HuH-7.5 (cell line): ENCODE results near the gene NTM.

Source experiments
- DNase-seq: peaks from one replicate; pipeline ENCODE4 v3.0.0; 2011; ENCODE audit warnings: low spot score

The NTM gene

DNA sequence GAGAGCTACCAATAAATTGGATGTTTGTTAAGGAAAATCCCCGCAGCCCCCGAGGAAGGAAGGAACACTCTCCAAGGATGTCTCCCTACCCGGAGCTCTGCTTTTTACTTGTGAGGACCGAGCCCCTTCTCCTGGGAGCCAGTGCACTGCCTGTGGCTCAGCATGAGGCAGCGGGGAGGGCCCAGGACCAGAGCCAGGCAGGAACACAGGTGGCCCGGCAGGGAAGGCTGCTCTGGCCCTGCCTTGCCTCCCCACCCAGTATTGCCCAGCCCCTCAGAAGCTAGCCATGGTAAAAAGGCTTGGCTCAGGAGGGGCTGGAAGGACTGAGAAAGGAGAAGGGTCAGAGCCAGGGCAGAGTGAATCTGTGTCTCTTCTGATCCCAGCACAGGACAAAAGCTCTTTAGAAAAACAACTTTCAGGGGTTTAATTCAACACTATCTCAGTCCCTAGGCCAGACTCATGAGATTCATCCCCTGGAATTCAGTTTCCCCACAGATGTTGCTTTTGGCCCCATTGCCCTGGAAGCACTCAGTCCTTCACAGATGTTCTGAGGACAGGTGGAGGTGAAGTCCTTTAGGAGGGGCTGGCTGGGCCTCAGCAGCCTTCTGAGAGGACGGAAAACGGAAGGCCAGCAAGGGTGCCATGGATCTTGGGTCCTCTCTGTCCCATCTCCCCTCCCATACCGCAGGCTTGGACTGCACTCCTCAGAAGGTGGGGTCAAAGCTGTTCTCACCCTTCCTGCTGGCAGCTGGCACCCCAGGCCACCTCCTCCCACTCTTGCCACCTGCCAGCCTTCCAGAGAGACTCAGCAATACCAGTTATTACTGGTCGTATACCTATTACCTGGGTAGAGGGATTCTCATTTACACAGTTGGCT is 318.9 kb downstream of the NTM start:
- DNase-seq = no peak

DNA sequence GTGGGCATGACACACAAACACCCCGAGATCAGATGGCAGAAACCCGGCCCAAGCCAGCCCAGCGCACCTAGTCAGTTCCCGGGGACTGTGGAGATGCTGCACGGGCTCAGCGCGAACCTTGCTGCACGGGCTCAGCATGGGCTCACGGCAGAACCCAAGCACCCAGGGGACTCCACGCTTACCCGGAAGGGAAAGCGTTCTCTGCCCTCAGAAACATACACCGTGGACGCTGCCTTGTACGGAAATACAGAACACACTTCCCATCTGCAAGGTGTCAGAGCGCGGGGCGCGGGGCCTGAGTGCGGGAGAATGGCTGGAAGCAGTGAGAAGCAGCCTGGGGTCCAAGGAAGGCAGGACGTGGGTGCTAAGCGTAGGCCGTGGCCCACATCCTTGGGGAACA is 319.9 kb downstream of the NTM start:
- DNase-seq = no peak

DNA sequence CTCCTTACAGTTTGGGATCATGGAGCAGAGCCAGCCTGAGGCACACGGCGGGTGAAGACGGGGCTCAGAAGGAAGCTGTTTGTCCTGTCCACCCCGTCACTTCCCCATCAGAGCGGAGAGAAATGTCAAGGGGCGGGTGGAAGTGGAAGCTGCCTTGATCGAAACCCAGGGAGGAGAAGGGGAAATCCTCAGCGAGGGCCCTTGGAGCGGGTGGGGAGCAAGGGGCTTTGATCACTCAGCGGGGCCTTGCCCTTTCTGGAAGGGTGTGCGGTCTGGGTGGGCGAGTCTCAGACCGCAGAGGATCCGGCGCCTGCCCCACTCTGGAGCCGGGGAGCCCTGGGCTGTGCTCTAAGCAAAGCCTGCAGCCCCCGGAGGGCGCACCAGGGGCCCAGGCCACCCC is 320.4 kb downstream of the NTM start:
- no peak for DNase-seq

DNA sequence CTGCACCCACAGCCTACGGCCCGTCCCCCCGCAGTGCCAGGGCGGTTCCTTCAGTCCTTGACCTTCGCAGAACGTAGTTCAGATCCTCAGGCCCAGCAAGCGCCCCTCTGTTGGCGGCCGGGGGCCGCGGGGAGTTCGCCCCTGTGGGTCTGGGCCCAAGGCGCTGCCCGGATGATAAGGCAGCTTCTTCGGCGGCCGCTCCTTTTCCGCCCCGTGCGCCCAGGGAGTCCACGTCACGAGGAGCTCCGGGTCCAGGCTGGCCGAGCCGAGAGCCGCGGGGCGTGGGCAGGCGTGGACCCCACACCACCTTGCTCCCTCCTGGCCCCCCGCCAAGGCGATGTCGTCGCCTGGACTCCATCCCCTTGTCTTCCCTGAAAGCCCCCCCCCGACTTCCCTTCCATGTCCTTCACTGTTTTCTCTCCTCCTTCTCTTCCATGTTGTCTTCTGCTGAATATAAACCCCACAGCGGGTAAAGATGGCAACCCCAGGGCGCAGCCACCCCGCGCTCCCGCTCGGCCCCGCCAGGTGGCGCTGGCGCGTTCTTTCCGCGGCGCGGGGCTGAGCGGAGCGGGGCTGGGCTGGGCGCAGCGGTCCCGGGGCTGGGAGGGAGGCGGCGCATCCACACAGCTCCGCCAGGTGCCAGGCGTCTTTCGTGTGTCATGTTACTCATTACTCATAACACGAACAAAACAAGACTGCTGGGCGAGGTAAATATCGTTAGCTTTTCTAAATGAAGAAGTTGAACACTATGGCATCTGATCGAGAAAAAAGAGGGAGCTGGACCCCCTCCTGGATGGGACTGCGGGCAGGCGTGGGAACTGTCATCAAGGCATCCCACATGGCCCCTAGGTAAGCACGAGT is 321.0 kb downstream of the NTM start:
- DNase-seq = no peak

DNA sequence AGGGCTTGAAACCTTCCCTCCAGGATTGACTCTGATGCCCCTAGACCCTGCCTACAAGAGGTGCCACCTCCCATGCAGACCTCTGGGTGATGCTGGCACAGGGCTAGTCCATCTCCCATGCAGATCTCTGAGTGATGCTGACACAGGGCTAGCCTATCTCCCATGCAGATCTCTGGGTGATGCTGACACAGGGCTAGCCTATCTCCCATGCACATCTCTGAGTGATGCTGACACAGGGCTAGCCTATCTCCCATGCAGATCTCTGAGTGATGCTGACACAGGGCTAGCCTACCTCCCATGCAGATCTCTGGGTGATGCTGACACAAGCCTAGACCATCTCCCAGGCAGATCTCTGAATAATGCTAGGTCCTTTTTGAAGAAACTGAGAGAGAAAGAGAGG is 321.7 kb downstream of the NTM start:
- no peak for DNase-seq

DNA sequence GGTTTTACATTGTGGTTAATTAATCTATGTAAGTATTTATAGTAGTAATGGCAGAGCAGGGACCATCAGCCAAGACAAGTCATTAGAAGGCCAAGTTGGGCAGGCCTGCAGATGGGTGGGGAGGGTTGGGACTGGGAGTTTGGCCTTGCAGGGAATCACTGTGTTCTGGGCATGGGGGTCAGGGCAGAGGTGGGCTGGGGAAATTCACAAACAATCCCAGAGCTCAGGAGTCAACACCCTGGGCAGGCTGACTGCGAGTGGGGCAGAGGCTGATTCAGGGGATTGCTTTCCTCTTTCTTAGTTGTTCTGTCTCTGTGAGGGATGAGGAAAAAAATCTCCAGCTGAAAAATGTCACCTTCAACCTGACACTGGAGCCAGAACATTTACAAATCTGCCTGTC is 322.5 kb downstream of the NTM start:
- no peak for DNase-seq

DNA sequence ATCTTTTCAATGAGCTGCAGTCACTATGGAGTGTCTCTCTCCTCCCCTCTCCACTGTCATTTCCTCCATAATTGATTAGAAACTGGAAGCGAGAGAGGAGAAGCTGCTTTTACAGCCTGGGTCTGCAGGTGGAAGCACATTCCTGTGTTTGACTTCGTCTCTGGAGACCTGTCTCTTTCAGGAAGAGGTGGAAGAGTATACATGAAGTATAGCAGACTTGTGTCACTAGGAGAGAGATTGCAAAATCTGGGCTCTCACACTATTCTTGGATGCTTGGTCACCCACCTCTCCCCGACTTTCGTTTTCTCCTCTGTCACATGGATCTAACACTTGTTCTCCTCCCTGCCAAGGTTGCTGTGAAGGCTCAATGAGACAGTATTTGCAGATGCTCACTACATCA is 323.3 kb downstream of the NTM start:
- DNase-seq = no peak

DNA sequence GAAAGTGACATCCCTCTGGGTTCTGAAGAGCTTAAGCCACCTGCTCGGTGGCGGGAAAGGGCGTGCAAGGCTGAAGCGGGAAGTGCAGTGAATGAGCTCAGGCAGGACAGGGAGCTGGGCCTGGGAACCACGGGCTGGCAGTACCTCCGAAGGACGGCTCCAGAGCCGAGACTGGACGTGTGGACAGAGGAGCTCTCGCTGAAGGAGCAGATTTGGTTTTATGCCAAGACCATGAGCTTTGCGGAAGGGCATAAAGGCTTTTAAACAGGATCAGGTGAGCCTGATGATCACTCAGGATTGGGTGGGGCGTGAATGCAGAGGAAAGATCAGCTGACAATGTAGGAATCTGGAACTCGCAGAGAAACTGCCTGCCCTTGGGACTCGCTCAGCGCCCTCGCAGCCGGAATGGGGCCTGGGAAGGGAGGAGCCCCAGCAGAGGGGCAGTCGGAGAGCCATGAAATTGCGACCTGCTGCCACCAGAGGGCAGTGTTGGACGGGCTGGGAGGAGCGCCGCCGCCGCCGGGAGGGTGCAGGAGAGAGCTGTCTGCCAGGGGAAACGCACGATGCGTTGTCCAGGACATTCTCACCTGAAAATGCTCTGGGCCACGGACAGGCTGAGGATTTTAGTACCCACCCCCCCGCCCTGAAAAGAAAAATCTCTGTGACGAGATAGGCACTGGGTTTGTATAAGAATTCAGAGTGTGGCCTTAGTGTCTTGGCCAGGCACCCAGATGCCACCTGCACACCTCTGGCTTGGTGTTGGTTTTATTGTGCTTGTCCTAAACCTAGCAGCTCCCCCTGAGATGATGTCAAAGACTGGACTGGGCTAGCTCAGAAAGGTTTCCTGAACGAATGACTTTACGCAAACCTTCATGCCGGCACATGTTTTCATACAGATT is 324.4 kb downstream of the NTM start:
- DNase-seq = peak; percentile 58

DNA sequence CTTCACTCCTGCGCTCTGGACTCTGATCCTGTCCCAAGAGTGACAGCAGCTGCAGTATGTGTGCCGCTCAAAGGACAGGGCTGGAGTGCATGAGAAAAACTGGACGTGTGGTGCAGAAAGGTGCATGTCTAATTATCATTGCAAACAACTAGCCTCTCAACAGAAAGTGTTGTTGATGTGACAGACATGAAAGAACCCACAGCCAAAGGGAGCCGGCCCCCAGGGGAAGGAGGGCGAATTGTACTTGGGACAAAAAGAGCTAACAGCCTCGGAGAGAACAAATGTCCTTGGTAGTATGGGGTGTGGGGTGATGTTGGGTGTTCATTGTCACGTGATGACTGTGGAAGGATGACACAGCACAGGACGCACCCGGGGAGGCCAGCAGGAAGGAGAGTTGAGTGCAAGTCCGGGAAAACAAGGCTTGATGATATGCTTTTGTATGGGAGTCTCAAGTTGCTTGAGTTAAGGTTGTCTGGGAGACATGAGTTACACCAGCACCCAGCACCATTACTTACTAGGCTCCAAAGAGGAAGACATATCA is 325.5 kb downstream of the NTM start:
- DNase-seq = no peak

DNA sequence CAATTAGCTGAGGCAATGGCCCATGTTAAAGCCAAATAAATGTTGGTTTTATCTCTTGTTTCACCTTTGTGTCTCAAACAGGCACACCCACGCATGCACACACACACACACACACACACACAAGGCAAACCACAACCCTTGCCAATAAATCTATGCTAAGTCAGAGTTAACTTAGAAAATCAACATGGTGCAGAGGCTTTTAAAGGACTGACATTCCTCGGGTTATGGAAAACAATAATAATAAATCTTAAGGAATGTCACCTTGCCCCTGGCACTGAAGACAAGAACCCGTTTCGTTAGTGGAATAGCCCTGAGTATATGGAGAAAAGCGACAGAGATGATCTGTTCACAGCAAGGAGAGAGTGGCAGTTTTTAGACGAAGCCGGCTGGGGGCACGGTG is 326.3 kb downstream of the NTM start:
- DNase-seq = no peak

DNA sequence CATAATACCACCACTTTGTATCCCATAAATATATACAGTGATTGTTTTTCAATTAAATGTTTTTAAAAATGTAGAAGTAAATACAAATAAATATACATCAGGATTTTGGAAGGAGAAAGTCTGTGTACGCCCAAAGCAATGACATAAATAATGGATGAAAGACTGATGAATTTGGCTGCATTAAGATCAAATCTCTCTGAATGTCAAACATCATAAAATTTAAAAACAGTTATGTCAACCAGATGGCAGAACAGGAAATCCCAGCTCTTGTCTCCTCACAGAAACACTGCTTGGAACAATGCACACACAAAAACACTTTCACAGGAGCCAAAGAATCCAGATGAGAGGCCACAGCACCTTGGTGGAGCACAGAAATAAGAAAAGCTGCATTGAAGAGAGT is 332.9 kb downstream of the NTM start:
- no peak for DNase-seq

DNA sequence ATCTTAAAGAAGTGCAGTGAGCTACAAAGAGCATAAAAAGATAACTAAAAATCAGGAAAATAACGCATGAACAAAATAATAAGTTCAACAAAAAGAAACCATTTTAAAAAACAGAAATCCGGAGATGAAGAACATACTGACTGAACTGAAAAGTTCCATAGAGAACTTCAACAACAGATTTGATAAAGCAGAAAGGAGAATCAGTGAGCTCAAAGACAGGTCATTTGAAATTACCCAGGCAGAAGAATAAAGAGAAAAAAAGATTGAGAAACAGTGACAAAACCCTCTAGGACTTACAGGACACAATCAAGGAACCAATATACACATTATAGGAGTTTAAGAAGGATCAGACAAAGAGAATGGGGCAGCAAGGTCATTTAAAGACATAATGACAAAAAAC is 334.3 kb downstream of the NTM start:
- DNase-seq = no peak

DNA sequence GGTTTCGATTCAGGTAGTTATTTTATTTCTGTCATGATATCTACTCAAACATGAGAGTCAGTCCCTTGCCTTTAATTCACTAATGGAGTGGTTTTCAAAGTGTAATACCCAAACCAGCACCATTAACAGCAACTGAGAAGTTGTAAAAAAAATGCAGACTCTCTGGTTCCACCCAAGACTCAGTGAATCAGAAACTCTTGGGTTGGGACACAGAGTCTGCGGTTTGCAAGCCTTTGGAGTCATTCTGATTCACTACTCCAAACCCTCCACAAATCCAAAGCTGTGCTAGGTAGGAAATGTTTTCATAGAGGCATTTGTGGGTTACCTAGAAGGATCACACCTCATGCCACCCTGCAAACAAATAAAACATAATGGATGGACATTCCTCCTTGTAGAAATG is 340.1 kb downstream of the NTM start:
- DNase-seq = no peak

DNA sequence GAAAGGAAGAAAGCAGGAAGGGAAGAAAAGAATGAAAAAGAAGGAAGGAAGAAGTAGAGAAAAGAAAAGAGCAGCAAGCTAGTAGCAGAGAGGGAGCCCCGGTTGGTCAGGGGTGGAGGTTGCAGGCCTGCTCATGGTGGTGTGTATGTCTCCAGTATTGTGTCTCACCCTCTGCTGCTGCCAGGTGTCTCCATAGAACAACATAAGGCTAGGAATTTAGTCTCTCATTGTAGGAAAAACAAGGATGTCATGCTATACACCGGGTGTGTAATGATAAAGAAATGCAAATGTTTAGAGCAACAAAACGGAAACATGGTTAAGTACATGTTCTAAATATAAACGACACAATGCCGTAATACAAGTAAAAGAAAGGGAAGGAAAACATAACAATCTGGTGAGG is 342.5 kb downstream of the NTM start:
- no peak for DNase-seq

DNA sequence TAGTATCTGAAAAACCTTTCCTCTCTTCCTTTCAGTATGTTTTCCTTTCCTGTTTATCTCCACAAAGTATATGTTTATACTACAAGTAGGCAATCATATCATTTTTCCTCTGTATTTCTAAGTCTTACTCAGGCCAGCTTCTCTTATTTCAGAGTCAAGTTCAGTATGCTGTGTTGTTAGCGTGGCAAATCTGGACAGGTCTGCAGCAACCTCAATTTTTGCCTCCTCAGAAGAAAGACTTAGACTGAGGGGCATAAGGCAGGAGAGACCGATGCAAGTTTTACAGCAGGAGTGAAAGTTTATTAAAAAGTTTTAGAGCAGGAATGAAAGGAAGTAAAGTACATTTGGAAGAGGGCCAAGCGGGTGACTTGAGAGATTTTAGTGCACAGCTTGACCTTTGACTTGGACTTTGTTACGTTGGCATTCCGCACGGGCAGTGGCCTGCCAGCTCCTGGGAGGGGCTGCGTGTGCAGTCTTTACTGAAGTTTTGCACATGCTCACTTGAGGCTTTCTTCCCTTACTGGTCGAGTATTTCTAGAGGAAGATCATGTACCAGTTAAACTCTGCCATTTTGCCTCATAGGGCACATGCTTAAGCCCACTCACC is 343.2 kb downstream of the NTM start:
- no peak for DNase-seq

DNA sequence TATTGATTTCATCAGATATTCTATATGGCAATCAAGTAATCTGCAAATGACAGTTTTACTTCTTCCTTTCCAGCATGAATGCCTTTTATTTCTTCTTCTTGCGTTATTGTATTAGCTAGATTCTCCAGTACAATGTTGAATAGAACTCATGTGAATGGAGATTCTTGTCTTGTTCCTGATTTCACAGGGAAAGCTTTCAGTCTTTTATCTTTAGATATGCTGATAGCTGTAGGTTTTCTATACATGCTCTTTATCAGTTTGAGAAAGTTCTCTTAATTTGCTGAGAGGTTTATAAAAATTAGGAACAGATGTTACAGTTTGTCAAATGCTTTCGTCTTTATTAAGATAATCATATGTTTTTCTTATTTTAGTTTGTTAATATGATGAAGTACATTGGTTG is 347.2 kb downstream of the NTM start:
- no peak for DNase-seq

DNA sequence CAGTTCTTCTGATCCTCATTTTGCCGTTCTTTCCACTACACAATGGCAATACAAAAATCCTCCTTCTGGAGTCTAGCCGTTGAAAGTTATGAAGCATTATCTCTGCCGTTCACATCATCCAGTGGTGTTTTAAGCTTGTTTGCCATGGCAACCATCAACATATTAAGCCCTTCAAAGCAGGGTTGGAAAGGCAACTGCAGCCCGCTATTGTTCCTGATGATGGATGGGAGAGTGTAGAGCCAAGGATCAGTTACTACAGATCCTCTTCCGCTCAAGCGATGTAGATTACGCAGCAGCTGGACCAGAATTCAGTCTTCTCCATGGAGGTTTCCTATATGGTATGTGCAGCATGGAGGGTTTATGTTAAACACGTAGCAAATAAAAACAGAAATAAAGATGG is 352.7 kb downstream of the NTM start:
- no peak for DNase-seq

DNA sequence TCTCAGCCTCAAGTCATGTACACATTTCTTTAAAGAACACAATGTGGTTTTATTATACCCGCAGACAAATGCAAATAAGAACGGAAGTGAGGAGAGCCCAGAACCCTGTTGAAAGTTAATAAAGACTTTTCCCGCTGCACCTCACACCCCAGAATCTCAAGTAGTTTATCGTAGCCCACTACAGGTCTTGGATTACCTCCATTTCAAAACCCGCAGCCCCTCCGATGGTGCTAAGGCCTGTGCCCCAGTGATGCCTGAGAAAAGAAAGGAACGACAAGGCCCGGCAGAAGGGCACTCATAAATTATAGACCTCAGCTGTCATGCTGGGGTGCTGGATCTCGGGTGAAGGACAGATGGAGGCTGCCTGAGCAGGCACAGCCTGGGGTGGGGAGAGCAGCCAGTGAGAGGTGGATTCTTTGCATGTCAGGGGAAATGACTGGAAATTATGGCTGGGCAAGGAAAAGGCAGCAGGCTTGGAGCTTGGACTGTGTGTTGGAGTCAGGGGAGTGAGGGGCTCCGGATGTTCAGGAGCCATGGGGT is 354.1 kb downstream of the NTM start:
- no peak for DNase-seq

DNA sequence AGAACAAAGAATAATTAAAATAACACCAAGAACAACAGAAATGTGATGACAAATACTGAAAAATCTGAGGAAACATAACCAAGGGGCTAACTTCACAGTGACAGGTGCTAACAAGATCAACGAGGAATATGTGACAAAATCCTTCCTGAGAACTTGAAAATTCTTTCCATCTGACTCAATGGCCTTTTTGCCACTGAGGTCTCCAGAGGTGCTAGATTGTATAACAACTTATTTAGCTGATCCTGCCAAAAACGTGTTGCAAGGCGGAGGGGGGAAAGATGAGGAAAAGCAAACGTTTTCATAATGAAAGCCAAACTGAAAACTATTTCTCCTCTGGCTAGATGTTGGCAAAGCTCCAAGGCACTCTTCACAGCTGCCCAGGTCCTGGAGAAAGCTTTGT is 364.5 kb downstream of the NTM start:
- no peak for DNase-seq

DNA sequence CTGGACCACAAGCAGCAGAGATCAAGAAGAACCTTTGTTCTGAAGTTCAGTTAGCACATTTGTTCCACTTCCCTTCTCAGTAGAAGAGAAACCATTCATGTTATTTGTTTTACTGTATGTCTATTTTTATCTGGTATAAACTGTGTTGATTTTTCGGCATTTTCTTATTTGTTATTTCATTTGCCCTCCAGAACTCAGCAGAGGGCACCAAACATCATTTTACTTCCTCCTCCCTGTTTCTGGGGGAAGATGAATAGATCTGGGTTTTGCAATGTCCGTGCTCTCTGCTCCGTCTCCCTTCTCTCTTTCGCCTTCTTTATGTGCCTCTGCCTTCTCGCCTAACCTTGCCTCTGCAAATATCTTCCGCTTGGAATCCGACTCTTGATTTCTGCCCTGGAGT is 366.9 kb downstream of the NTM start:
- DNase-seq = no peak

DNA sequence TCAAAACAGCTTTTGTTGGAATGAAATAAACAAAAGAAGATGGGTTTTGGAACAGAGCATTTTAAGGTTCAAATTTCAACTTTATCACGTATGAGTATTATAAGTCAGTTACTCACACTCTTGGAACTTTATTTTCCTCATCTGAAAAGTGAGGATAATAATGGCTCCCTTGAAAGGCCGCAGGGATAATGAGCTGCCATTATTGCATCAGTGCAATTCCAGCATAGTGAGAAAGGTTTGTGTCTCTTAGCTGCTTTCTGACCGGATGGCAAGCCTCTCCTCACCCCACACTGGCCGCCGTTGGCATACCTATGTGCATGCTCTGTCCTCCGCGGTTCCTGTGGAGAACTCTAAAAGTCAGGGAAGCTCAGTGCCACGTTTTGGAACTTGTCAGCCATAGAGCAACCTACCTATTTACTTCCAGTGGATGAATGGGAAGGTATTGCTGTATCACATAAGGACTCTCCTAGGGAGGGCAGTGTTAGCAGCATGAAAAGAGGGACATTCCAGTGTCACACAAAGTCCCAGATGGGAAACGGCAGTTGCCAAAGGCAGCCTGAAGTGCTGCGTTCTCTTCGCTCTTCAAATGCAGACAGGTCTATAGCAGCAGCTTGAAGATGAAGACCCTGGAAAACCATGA is 368.9 kb downstream of the NTM start:
- DNase-seq = no peak
